Skeletal muscle cell (primary cell): ENCODE measurements around the gene GPAT2.
A peak's percentile ranks its signal among the peaks of the same experiment; 100 is the strongest.
"Not testable (repeated sequence)": the region's sequence is repeated elsewhere in the genome, so short reads cannot be mapped to it uniquely, and the experiment has no call there.

Experiments
- DNase-seq: peaks from one replicate; pipeline ENCODE4 v3.0.0-alpha.2; 2010; ENCODE audit warnings: low read depth
- H3K4me3 ChIP-seq: 2 replicates; pipeline ENCODE4 v1.5.1; 2011; ENCODE audit warnings: low read depth, mild to moderate bottlenecking, control low read depth, low read length, moderate library complexity

Gene GPAT2

GRCh38 chr2:96066511-96066910 lies 31.8 kb upstream of the GPAT2 start:
- DNase-seq, H3K4me3 ChIP-seq: not testable (repeated sequence)

- not testable (repeated sequence) for H3K4me3 ChIP-seq, DNase-seq
These were observed 31.2 kb upstream of the GPAT2 start for GRCh38 chr2:96065954-96066353.

- H3K4me3 ChIP-seq: no peak overlapping the region
- no peak for DNase-seq
These were observed 30.7 kb upstream of the GPAT2 start for GRCh38 chr2:96065381-96065930.

- DNase-seq, H3K4me3 ChIP-seq: not testable (repeated sequence)
These were observed 30.0 kb upstream of the GPAT2 start for GRCh38 chr2:96064760-96065159.

GRCh38 chr2:96064047-96064675 lies 29.4 kb upstream of the GPAT2 start:
- not testable (repeated sequence) for DNase-seq, H3K4me3 ChIP-seq

GRCh38 chr2:96063116-96063899 lies 28.6 kb upstream of the GPAT2 start:
- DNase-seq: peak; percentile 53
- not testable (repeated sequence) for H3K4me3 ChIP-seq

- H3K4me3 ChIP-seq, DNase-seq: not testable (repeated sequence)
These were observed 27.8 kb upstream of the GPAT2 start for GRCh38 chr2:96062483-96062882.

GRCh38 chr2:96061901-96062300 lies 27.2 kb upstream of the GPAT2 start:
- H3K4me3 ChIP-seq, DNase-seq: not testable (repeated sequence)

- not testable (repeated sequence) for DNase-seq, H3K4me3 ChIP-seq
These were observed 26.6 kb upstream of the GPAT2 start for GRCh38 chr2:96061197-96061817.

GRCh38 chr2:96060325-96060724 lies 25.6 kb upstream of the GPAT2 start:
- not testable (repeated sequence) for DNase-seq, H3K4me3 ChIP-seq

- not testable (repeated sequence) for H3K4me3 ChIP-seq, DNase-seq
These were observed 24.7 kb upstream of the GPAT2 start for GRCh38 chr2:96059443-96059842.

- not testable (repeated sequence) for H3K4me3 ChIP-seq, DNase-seq
These were observed 21.1 kb upstream of the GPAT2 start for GRCh38 chr2:96055830-96056229.

- not testable (repeated sequence) for H3K4me3 ChIP-seq, DNase-seq
These were observed 19.8 kb upstream of the GPAT2 start for GRCh38 chr2:96054537-96054936.

- DNase-seq, H3K4me3 ChIP-seq: not testable (repeated sequence)
These were observed 18.7 kb upstream of the GPAT2 start for GRCh38 chr2:96053385-96053784.

- H3K4me3 ChIP-seq, DNase-seq: not testable (repeated sequence)
These were observed 17.9 kb upstream of the GPAT2 start for GRCh38 chr2:96052632-96053031.

- not testable (repeated sequence) for H3K4me3 ChIP-seq, DNase-seq
These were observed 15.2 kb upstream of the GPAT2 start for GRCh38 chr2:96049917-96050262.

- not testable (repeated sequence) for H3K4me3 ChIP-seq, DNase-seq
These were observed 14.6 kb upstream of the GPAT2 start for GRCh38 chr2:96049049-96049916.

GRCh38 chr2:96035554-96035953 lies 838 bp upstream of the GPAT2 start:
- DNase-seq, H3K4me3 ChIP-seq: not testable (repeated sequence)

- not testable (repeated sequence) for H3K4me3 ChIP-seq, DNase-seq
These were observed 719 bp downstream of the GPAT2 start for GRCh38 chr2:96033997-96034396.
